Neural progenitor cell (in vitro differentiated cells): ENCODE results near the gene ARHGAP42. TPM values are rescaled to one million over a fixed set of nuclear protein-coding genes. Genes with fewer than 3 reads are reported as not detected.

Source experiments
- DNase-seq: peaks from one replicate; pipeline ENCODE4 v3.0.0-alpha.2; 2016; ENCODE audit warnings: low spot score
- H2AFZ ChIP-seq: fragments of 200-600 bp; sonication (generic); replicated peaks from 2 replicates; pipeline ENCODE4 v1.6.1; 2016; ENCODE audit warnings: antibody characterized with exemption
- H3F3A ChIP-seq: fragments of 200-600 bp; sonication (generic); 2 replicates; pipeline ENCODE4 v1.6.1; 2016; ENCODE audit warnings: antibody characterized with exemption, low read depth
- H3K27ac ChIP-seq: fragments of 200-600 bp; sonication (generic); 2 replicates; pipeline ENCODE4 v1.5.1; 2016; ENCODE audit warnings: mild to moderate bottlenecking
- H3K27me3 ChIP-seq: fragments of 200-600 bp; sonication (generic); 2 replicates; pipeline ENCODE4 v1.6.1; 2016; ENCODE audit warnings: mild to moderate bottlenecking, moderate library complexity
- H3K36me3 ChIP-seq: fragments of 200-600 bp; sonication (generic); 2 replicates; pipeline ENCODE4 v1.5.1; 2016
- H3K4me1 ChIP-seq: fragments of 200-600 bp; sonication (generic); 2 replicates; pipeline ENCODE4 v1.6.1; 2016; ENCODE audit warnings: mixed run types
- H3K4me2 ChIP-seq: fragments of 200-600 bp; sonication (generic); 2 replicates; pipeline ENCODE4 v1.6.1; 2016
- H3K4me3 ChIP-seq: fragments of 200-600 bp; sonication (generic); 2 replicates; pipeline ENCODE4 v1.5.1; 2016
- H3K79me2 ChIP-seq: fragments of 200-600 bp; sonication (generic); 2 replicates; pipeline ENCODE4 v1.6.1; 2016; ENCODE audit warnings: low read depth
- H3K9ac ChIP-seq: fragments of 200-600 bp; sonication (generic); 2 replicates; pipeline ENCODE4 v1.6.1; 2016
- H3K9me3 ChIP-seq: fragments of 200-600 bp; sonication (generic); 2 replicates; pipeline ENCODE4 v1.5.1; 2016; ENCODE audit warnings: low read depth
- H4K20me1 ChIP-seq: fragments of 200-600 bp; sonication (generic); 2 replicates; pipeline ENCODE4 v1.6.1; 2016; ENCODE audit warnings: low read depth
- H3K27ac Mint-ChIP-seq: 3 replicates; pipeline ENCODE4 v1.8.0; 2021; ENCODE audit warnings: mixed read lengths
- H3K27me3 Mint-ChIP-seq: 2 replicates; pipeline ENCODE4 v1.8.0; 2022; ENCODE audit warnings: low read depth, mild to moderate bottlenecking, inconsistent platforms, moderate library complexity, mixed read lengths; ENCODE audit not compliant: insufficient read depth
- H3K36me3 Mint-ChIP-seq: 3 replicates; pipeline ENCODE4 v1.8.0; 2021; ENCODE audit warnings: mixed read lengths
- H3K4me1 Mint-ChIP-seq: 3 replicates; pipeline ENCODE4 v1.8.0; 2021; ENCODE audit warnings: mixed read lengths
- H3K4me3 Mint-ChIP-seq: 3 replicates; pipeline ENCODE4 v1.8.0; 2021; ENCODE audit warnings: mild to moderate bottlenecking, moderate library complexity, mixed read lengths
- H3K9me3 Mint-ChIP-seq: 3 replicates; pipeline ENCODE4 v1.8.0; 2020; ENCODE audit warnings: mixed read lengths
- CTCF ChIP-seq: fragments of 200-600 bp; sonication (generic); IDR thresholded peaks from 2 replicates; pipeline ENCODE4 v1.5.1; 2017; ENCODE audit warnings: antibody characterized with exemption, mild to moderate bottlenecking
- EZH2 ChIP-seq: fragments of 200-600 bp; sonication (generic); IDR thresholded peaks from 2 replicates; pipeline ENCODE4 v1.6.1; 2017; ENCODE audit warnings: antibody characterized with exemption, mild to moderate bottlenecking, moderate library complexity
- EZH2phosphoT487 ChIP-seq: fragments of 200-600 bp; sonication (generic); IDR thresholded peaks from 2 replicates; pipeline ENCODE4 v1.6.1; 2017; ENCODE audit warnings: antibody characterized with exemption
- total RNA-seq: library from RNA; depleted of rRNA; stranded (reverse); fragments of >200 nt; gene quantifications from 2 replicates; pipeline ENCODE4 v1.2.3, GENCODE V29; 2015; ENCODE audit warnings: low replicate concordance

The ARHGAP42 gene
- total RNA-seq, 1 donor from 2014 or later = 31.0 TPM

GRCh38 chr11:100817620-100818019 lies 130.5 kb downstream of the ARHGAP42 start:
- no peaks in the 10 kb centered on the region for H3K36me3 Mint-ChIP-seq

GRCh38 chr11:100820621-100821020 lies 133.5 kb downstream of the ARHGAP42 start:
- DNase-seq = no peak
- H4K20me1 ChIP-seq = peaks cover 3% of the 10 kb centered on the region
- no peak overlapping the region for H3K4me3 Mint-ChIP-seq
- H3K9me3 Mint-ChIP-seq = no peaks in the 10 kb centered on the region
- no peak overlapping the region for H3K4me3 ChIP-seq
- H3K4me2 ChIP-seq = peak overlapping the region; percentile 66
- peaks cover 18% of the 10 kb centered on the region for H3F3A ChIP-seq
- H3K27ac Mint-ChIP-seq = no peak overlapping the region
- H3K4me1 ChIP-seq = peaks cover 47% of the 10 kb centered on the region
- no peaks in the 10 kb centered on the region for H3K36me3 Mint-ChIP-seq
- H3K9ac ChIP-seq = no peak overlapping the region
- H3K27me3 ChIP-seq = no peaks in the 10 kb centered on the region
- no peaks in the 10 kb centered on the region for H3K9me3 ChIP-seq
- H3K27me3 Mint-ChIP-seq = no peaks in the 10 kb centered on the region
- no peaks in the 10 kb centered on the region for H3K36me3 ChIP-seq
- peak overlapping the region; percentile 89 for H3K27ac ChIP-seq
- H3K79me2 ChIP-seq = no peaks in the 10 kb centered on the region
- peaks cover 24% of the 10 kb centered on the region for H3K4me1 Mint-ChIP-seq
- TF ChIP-seq EZH2phosphoT487 (no peak), CTCF (no peak), EZH2 (no peak)
- H2AFZ ChIP-seq = peak overlapping the region; percentile 52

More at GRCh38 chr11:100817620-100818019, 130.5 kb downstream of the ARHGAP42 start:
- H3K4me3 Mint-ChIP-seq = no peak overlapping the region
- Histone ChIP-seq H2AFZ (no peak overlapping the region), H3F3A (peaks cover 18% of the 10 kb centered on the region), H3K27me3 (no peaks in the 10 kb centered on the region), H3K4me1 (peaks cover 25% of the 10 kb centered on the region), H3K4me2 (no peak overlapping the region), H4K20me1 (peaks cover 3% of the 10 kb centered on the region), H3K9me3 (no peaks in the 10 kb centered on the region), H3K4me3 (no peak overlapping the region), H3K79me2 (no peaks in the 10 kb centered on the region), H3K27ac (no peak overlapping the region), H3K9ac (no peak overlapping the region), H3K36me3 (no peaks in the 10 kb centered on the region)
- no peak for TF ChIP-seq EZH2
- no peak for TF ChIP-seq EZH2phosphoT487
- no peak for TF ChIP-seq CTCF
- H3K4me1 Mint-ChIP-seq = peaks cover 12% of the 10 kb centered on the region
- H3K9me3 Mint-ChIP-seq = no peaks in the 10 kb centered on the region
- no peak overlapping the region for H3K27ac Mint-ChIP-seq
- no peaks in the 10 kb centered on the region for H3K27me3 Mint-ChIP-seq
- DNase-seq = no peak

GRCh38 chr11:100821198-100821597 lies 134.1 kb downstream of the ARHGAP42 start:
- no peak overlapping the region for H3K27ac Mint-ChIP-seq
- DNase-seq = peak; percentile 64
- Histone ChIP-seq H3K4me3 (no peak overlapping the region), H3K79me2 (no peaks in the 10 kb centered on the region), H4K20me1 (peaks cover 3% of the 10 kb centered on the region), H3K27me3 (no peaks in the 10 kb centered on the region), H3K27ac (peak overlapping the region; percentile 89), H3F3A (peaks cover 18% of the 10 kb centered on the region), H3K36me3 (no peaks in the 10 kb centered on the region), H2AFZ (peak overlapping the region; percentile 52), H3K4me2 (peak overlapping the region; percentile 66), H3K9me3 (no peaks in the 10 kb centered on the region), H3K4me1 (peaks cover 52% of the 10 kb centered on the region), H3K9ac (no peak overlapping the region)
- peaks cover 30% of the 10 kb centered on the region for H3K4me1 Mint-ChIP-seq
- H3K36me3 Mint-ChIP-seq = no peaks in the 10 kb centered on the region
- no peaks in the 10 kb centered on the region for H3K27me3 Mint-ChIP-seq
- no peak overlapping the region for H3K4me3 Mint-ChIP-seq
- no peak for TF ChIP-seq CTCF
- no peak for TF ChIP-seq EZH2phosphoT487
- no peak for TF ChIP-seq EZH2
- H3K9me3 Mint-ChIP-seq = no peaks in the 10 kb centered on the region
